GM10248 (cell line): ENCODE data around the gene DENND6A.

Experiments used
- CTCF ChIA-PET: fragments of 300-600 bp; sonication (Branson Sonifier 250); formaldehyde crosslinking; extraction: SDS; loops from one replicate; lab custom pipeline; 2021; ENCODE audit warnings: antibody characterized with exemption; lab: Yijun Ruan, JAX
- POLR2A ChIA-PET: fragments of 350-650 bp; sonication (Branson Sonifier 250); formaldehyde crosslinking; extraction: SDS; loops from one replicate; lab custom pipeline; 2020; ENCODE audit warnings: antibody characterized with exemption; lab: Yijun Ruan, JAX
- DNase-seq: peaks from one replicate; pipeline ENCODE4 v3.0.0; 2012; ENCODE audit errors: extremely low spot score
- CTCF ChIP-seq: IDR thresholded peaks from 2 replicates; pipeline ENCODE4 v1.5.1; 2012; ENCODE audit warnings: mild to moderate bottlenecking, low read depth; ENCODE audit errors: extremely low read depth, missing control alignments, control extremely low read depth

Gene DENND6A

DNA sequence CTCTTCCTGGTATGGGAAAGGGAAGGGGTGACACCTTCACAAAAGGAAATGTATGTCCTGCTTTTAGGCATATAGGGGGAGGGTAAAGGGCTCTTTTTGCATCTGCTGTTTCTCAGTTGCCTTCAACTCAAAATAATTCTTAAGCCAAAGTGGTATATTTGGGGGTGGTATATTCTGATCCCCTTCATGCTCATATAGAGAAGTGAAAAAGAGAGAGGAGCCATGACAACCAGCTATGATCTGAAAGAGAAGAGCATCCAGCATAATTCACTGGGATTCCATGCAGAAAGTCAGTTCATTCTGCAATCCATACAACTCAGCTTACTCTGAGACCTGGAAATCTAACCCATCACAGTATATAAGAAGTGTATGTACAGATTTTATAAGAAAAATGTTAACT lies 22.3 kb downstream of the DENND6A start:
- ChIA-PET POLR2A (interaction anchor here (1.2 kb wide), 1 partner anchor 74 kb away, joined by 4 read pairs; no protein-coding TSS in a partner anchor), CTCF (interaction anchor here (1.0 to 1.6 kb wide), 5 partner anchors 13 to 501 kb away, joined by 3 to 4 read pairs (median 3); no protein-coding TSS in a partner anchor)
- no peak for DNase-seq
- TF ChIP-seq CTCF = no peak

DNA sequence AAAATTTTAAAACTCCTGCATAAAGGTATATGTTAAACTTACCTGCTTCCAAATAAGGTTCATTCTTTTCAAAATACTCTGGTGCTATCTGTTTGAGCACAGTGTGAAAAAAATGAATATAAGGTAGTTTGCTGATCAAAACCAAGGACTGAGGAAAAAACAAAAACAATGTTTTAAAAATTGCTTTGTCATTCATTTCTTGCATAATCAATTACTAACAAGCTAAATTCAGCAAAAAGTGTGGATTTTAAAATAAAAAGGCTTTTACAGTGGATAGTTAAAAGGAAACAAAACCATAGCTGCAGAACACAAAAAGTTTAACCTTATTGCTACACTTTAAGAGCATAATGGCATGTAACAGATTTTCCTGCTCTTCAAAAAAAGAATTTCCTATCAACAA lies 31.5 kb downstream of the DENND6A start:
- ChIA-PET POLR2A (no interaction called here), CTCF (interaction anchor here (1.1 kb wide), 1 partner anchor 46 kb away, joined by 3 read pairs; no protein-coding TSS in a partner anchor)
- DNase-seq = no peak
- no peak for TF ChIP-seq CTCF

- DNase-seq = no peak
- CTCF ChIA-PET = no interaction called here
- POLR2A ChIA-PET = no interaction called here
- TF ChIP-seq CTCF = no peak
These were observed 33.0 kb downstream of the DENND6A start for GRCh38 chr3:57659806-57660439.

- no peak for DNase-seq
- ChIA-PET POLR2A (no interaction called here), CTCF (interaction anchor here (1.4 kb wide), 1 partner anchor 22 kb away, joined by 4 read pairs; no protein-coding TSS in a partner anchor)
- TF ChIP-seq CTCF = no peak
These were observed 33.7 kb downstream of the DENND6A start for GRCh38 chr3:57659004-57659673.

GRCh38 chr3:57658536-57658935 lies 34.3 kb downstream of the DENND6A start:
- ChIA-PET POLR2A (interaction anchor here (0.6 kb wide), 1 partner anchor 9 kb away, joined by 4 read pairs; no protein-coding TSS in a partner anchor), CTCF (interaction anchor here (1.4 kb wide), 1 partner anchor 22 kb away, joined by 4 read pairs; no protein-coding TSS in a partner anchor)
- DNase-seq = no peak
- no peak for TF ChIP-seq CTCF

- ChIA-PET CTCF (interaction anchor here (1.5 kb wide), 1 partner anchor 40 kb away, joined by 3 read pairs; no protein-coding TSS in a partner anchor), POLR2A (no interaction called here)
- DNase-seq = no peak
- TF ChIP-seq CTCF = no peak
These were observed 37.1 kb downstream of the DENND6A start for GRCh38 chr3:57655727-57656126.
